Type B pancreatic cell (in vitro differentiated cells): ENCODE results near the gene GPC5. TPM values are rescaled to one million over a fixed set of nuclear protein-coding genes. Genes with fewer than 3 reads are reported as not detected.

ENCODE experiments used
- DNase-seq: peaks from one replicate; pipeline ENCODE4 v3.0.0; 2021; ENCODE audit warnings: mixed read lengths; ENCODE audit not compliant: unreplicated experiment; ENCODE audit errors: extremely low spot score
- H3K27ac Mint-ChIP-seq: 2 replicates; pipeline ENCODE4 v1.8.0; 2021; ENCODE audit warnings: mild to moderate bottlenecking, mixed read lengths
- H3K27me3 Mint-ChIP-seq: 2 replicates; pipeline ENCODE4 v1.8.0; 2021; ENCODE audit warnings: mixed read lengths
- H3K36me3 Mint-ChIP-seq: 2 replicates; pipeline ENCODE4 v1.8.0; 2021; ENCODE audit warnings: mixed read lengths
- H3K4me1 Mint-ChIP-seq: one replicate; pipeline ENCODE4 v1.8.0; 2021; ENCODE audit warnings: mixed read lengths; ENCODE audit not compliant: unreplicated experiment
- H3K4me3 Mint-ChIP-seq: 2 replicates; pipeline ENCODE4 v1.8.0; 2021; ENCODE audit warnings: mild to moderate bottlenecking, mixed read lengths
- H3K9me3 Mint-ChIP-seq: 2 replicates; pipeline ENCODE4 v1.8.0; 2021; ENCODE audit warnings: mixed read lengths
- total RNA-seq: library from RNA; stranded (reverse); gene quantifications from 2 replicates; pipeline ENCODE4 v1.2.1, GENCODE V29; 2021; ENCODE audit warnings: low replicate concordance
- TF ChIP-seq, protein P1 (sequence below): fragments of 200-600 bp; sonication (generic); conservative IDR thresholded peaks from 2 replicates; pipeline ENCODE4 v1.5.0; 2021; ENCODE audit warnings: antibody characterized with exemption, mild to moderate bottlenecking

The GPC5 gene
- total RNA-seq, 1 donor from 2014 or later, result 2.8 TPM

DNA sequence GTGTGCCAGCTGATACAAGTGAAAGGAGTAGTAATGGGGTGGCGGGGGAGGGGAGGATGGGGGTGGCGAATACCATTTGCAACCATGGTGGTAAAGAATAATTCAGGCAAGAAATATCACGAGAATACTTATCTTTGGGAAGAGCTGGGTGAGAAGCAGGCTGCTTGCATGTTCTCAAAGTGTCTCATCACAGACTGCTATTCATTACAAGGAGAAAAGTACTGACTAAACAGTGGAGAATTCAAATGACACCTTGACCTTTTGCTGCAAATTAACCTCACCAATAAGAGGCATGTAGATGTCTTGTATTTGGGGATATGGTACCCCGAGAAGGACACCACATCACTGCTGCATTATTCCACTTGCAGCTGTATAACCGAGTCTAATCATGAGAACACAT, 1242.5 kb downstream of the GPC5 start:
- DNase-seq, result no peak
- TF ChIP-seq, protein P1, sequence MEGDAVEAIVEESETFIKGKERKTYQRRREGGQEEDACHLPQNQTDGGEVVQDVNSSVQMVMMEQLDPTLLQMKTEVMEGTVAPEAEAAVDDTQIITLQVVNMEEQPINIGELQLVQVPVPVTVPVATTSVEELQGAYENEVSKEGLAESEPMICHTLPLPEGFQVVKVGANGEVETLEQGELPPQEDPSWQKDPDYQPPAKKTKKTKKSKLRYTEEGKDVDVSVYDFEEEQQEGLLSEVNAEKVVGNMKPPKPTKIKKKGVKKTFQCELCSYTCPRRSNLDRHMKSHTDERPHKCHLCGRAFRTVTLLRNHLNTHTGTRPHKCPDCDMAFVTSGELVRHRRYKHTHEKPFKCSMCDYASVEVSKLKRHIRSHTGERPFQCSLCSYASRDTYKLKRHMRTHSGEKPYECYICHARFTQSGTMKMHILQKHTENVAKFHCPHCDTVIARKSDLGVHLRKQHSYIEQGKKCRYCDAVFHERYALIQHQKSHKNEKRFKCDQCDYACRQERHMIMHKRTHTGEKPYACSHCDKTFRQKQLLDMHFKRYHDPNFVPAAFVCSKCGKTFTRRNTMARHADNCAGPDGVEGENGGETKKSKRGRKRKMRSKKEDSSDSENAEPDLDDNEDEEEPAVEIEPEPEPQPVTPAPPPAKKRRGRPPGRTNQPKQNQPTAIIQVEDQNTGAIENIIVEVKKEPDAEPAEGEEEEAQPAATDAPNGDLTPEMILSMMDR, result no peak
- Mint-ChIP-seq H3K27me3 (no peaks in the 10 kb centered on the region), H3K4me3 (no peak overlapping the region), H3K27ac (no peak overlapping the region), H3K9me3 (peaks cover 3% of the 10 kb centered on the region), H3K4me1 (no peaks in the 10 kb centered on the region), H3K36me3 (no peaks in the 10 kb centered on the region)

DNA sequence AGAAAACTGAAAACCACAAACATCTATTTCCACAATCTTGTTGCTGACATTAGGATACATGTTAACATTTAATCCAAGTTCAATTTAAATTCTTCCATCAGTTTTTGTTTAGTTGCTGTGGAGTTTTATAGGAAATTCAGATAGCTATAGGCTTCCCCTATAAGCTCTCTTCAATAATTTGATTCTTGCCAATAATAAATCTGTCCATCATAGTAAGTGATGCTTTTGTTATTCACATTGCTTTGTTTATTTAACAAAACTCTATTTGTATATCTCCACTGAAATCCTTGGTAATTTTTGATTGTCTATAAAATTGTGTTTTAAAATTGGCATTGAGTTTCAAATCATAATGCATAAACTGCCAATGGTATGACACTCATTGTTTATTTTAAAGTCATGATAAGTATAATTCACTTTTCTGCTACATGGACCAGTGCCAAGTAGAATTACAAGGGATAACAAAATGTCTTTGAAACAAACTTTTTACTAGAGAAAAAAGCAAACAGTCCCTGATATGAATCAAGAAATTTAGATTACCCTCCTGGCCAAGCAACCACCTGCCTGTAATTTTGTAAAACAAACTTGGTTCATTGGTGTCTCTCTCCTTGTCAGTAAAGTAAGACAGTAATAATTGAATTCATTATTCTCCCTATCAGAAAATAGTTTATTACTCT, 1250.9 kb downstream of the GPC5 start:
- Mint-ChIP-seq H3K27me3 (no peaks in the 10 kb centered on the region), H3K4me1 (no peaks in the 10 kb centered on the region), H3K36me3 (no peaks in the 10 kb centered on the region), H3K4me3 (no peak overlapping the region), H3K9me3 (no peaks in the 10 kb centered on the region), H3K27ac (no peak overlapping the region)
- DNase-seq, result no peak
- TF ChIP-seq, protein P1, result no peak

- no peaks in the 10 kb centered on the region for H3K4me1 Mint-ChIP-seq
- no peak overlapping the region for H3K27ac Mint-ChIP-seq
- no peaks in the 10 kb centered on the region for H3K27me3 Mint-ChIP-seq
- TF ChIP-seq, protein P1, result no peak
- no peaks in the 10 kb centered on the region for H3K9me3 Mint-ChIP-seq
- no peak overlapping the region for H3K4me3 Mint-ChIP-seq
- no peak for DNase-seq
- no peaks in the 10 kb centered on the region for H3K36me3 Mint-ChIP-seq
Measured at GRCh38 chr13:92656103-92656502, 1257.7 kb downstream of the GPC5 start.

GRCh38 chr13:92656648-92657047, 1258.2 kb downstream of the GPC5 start:
- TF ChIP-seq, protein P1, result no peak
- no peaks in the 10 kb centered on the region for H3K36me3 Mint-ChIP-seq
- peaks cover under 1% of the 10 kb centered on the region for H3K9me3 Mint-ChIP-seq
- H3K27me3 Mint-ChIP-seq, result no peaks in the 10 kb centered on the region
- no peak for DNase-seq
- no peaks in the 10 kb centered on the region for H3K4me1 Mint-ChIP-seq
- H3K4me3 Mint-ChIP-seq, result no peak overlapping the region
- H3K27ac Mint-ChIP-seq, result no peak overlapping the region

- Mint-ChIP-seq H3K4me3 (no peak overlapping the region), H3K27me3 (no peaks in the 10 kb centered on the region), H3K4me1 (no peaks in the 10 kb centered on the region), H3K27ac (no peak overlapping the region), H3K9me3 (peaks cover 8% of the 10 kb centered on the region), H3K36me3 (no peaks in the 10 kb centered on the region)
- DNase-seq, result no peak
- TF ChIP-seq, protein P1, result no peak
Measured at GRCh38 chr13:92657565-92657964, 1259.1 kb downstream of the GPC5 start.

- H3K27ac Mint-ChIP-seq, result no peak overlapping the region
- TF ChIP-seq, protein P1, result no peak
- peaks cover 8% of the 10 kb centered on the region for H3K9me3 Mint-ChIP-seq
- H3K4me3 Mint-ChIP-seq, result no peak overlapping the region
- no peaks in the 10 kb centered on the region for H3K4me1 Mint-ChIP-seq
- no peak for DNase-seq
- H3K36me3 Mint-ChIP-seq, result no peaks in the 10 kb centered on the region
- no peaks in the 10 kb centered on the region for H3K27me3 Mint-ChIP-seq
Measured at GRCh38 chr13:92658293-92658692, 1259.9 kb downstream of the GPC5 start.
